H1 (cell line): ENCODE data around the gene MKLN1. TPM values are rescaled to one million over a fixed set of nuclear protein-coding genes. Genes with fewer than 3 reads are reported as not detected.

Experiments used
- CTCF ChIA-PET: fragments of 300-600 bp; sonication (Branson Sonifier 250); formaldehyde crosslinking; loops from one replicate; lab custom pipeline; 2021; ENCODE audit not compliant: partially characterized antibody; lab: Charles Lee
- POLR2A ChIA-PET: fragments of 300-600 bp; sonication (Branson Sonifier 250); formaldehyde crosslinking; loops from one replicate; lab custom pipeline; 2021; ENCODE audit warnings: inconsistent platforms; ENCODE audit not compliant: partially characterized antibody; lab: Charles Lee
- DNase-seq, 2 experiments: peaks; one replicate each; pipeline versions ENCODE4 v3.0.0 to v3.0.0-alpha.2; 2010 to 2022; ENCODE audit warnings: low spot score in 2 of 2, low read depth in 1 of 2, mixed read lengths in 1 of 2
- FAIRE-seq: peaks from 2 replicates; lab custom pipeline; 2011; peaks lifted over from hg19 to GRCh38; lab: Jason Lieb, UNC
- H2AFZ ChIP-seq: 2 replicates; pipeline ENCODE4 v1.8.1; 2012; ENCODE audit warnings: low read length, inconsistent platforms
- H2AK5ac ChIP-seq: 2 replicates; pipeline ENCODE4 v1.6.1; 2013; ENCODE audit warnings: low read depth, low read length
- H2BK120ac ChIP-seq: replicated peaks from 2 replicates; pipeline ENCODE3; 2013; ENCODE audit warnings: low read depth, low read length, inconsistent platforms
- H2BK12ac ChIP-seq: 2 replicates; pipeline ENCODE4 v1.6.1; 2013; ENCODE audit warnings: low read depth, low read length
- H2BK15ac ChIP-seq: 2 replicates; pipeline ENCODE4 v1.6.1; 2013; ENCODE audit warnings: low read length
- H2BK20ac ChIP-seq: 2 replicates; pipeline ENCODE4 v1.6.1; 2013; ENCODE audit warnings: low read length
- H2BK5ac ChIP-seq: 2 replicates; pipeline ENCODE4 v1.6.1; 2013; ENCODE audit warnings: low read depth, low read length
- H3K14ac ChIP-seq: 2 replicates; pipeline ENCODE4 v1.6.1; 2013; ENCODE audit warnings: inconsistent platforms; ENCODE audit not compliant: insufficient read length
- H3K18ac ChIP-seq: 2 replicates; pipeline ENCODE4 v1.6.1; 2013; ENCODE audit warnings: low read length; ENCODE audit errors: extremely low read depth
- H3K23ac ChIP-seq: 2 replicates; pipeline ENCODE4 v1.6.1; 2013; ENCODE audit warnings: inconsistent platforms; ENCODE audit not compliant: insufficient read length
- H3K23me2 ChIP-seq: 2 replicates; pipeline ENCODE4 v1.6.1; 2013; ENCODE audit warnings: low read depth, low read length
- H3K27ac ChIP-seq: 2 replicates; pipeline ENCODE4 v1.6.1; 2011; ENCODE audit warnings: low read depth, low read length, inconsistent platforms
- H3K27me3 ChIP-seq, 4 experiments: replicated peaks in 1 of 4; 1 replicate in 1 of 4; 2 replicates in 3 of 4; pipeline versions ENCODE4 v1.6.1 to v1.8.1; 2011 to 2013; ENCODE audit warnings: low read length in 3 of 4, mild to moderate bottlenecking in 3 of 4, inconsistent platforms in 2 of 4, mixed read lengths in 2 of 4, moderate library complexity in 1 of 4; ENCODE audit not compliant: control insufficient read depth in 3 of 4, insufficient read depth in 3 of 4; ENCODE audit errors: extremely low read depth in 1 of 4
- H3K36me3 ChIP-seq, 4 experiments: 2 replicates each; pipeline versions ENCODE4 v1.6.1 to v1.8.1; 2011 to 2013; ENCODE audit warnings: mild to moderate bottlenecking in 4 of 4, low read length in 3 of 4, moderate library complexity in 2 of 4, control low read depth in 1 of 4, inconsistent platforms in 1 of 4; ENCODE audit not compliant: insufficient read depth in 4 of 4, control insufficient read depth in 2 of 4
- H3K4ac ChIP-seq: replicated peaks from 2 replicates; pipeline ENCODE3; 2013; ENCODE audit warnings: low read length, low read depth, mixed read lengths, inconsistent platforms; ENCODE audit not compliant: insufficient read length
- H3K4me1 ChIP-seq, 4 experiments: replicated peaks in 1 of 4; 1 replicate in 1 of 4; 2 replicates in 3 of 4; pipeline versions ENCODE4 v1.6.1 to v1.8.1; 2011 to 2013; ENCODE audit warnings: low read length in 3 of 4, inconsistent platforms in 2 of 4, mixed read lengths in 1 of 4; ENCODE audit not compliant: insufficient read depth in 4 of 4, control insufficient read depth in 3 of 4
- H3K4me2 ChIP-seq, 2 experiments: 2 replicates each; pipeline versions ENCODE4 v1.6.1 to v1.8.1; 2011 to 2013; ENCODE audit warnings: low read depth in 2 of 2, low read length in 2 of 2, control low read depth in 1 of 2, inconsistent platforms in 1 of 2, mild to moderate bottlenecking in 1 of 2; ENCODE audit not compliant: insufficient read depth in 1 of 2
- H3K4me3 ChIP-seq, 4 experiments: fragments of 200-600, 300-600 bp in 1 of 4; sonication (generic), shearing (Covaris generic), sonication (Bioruptor Twin) in 1 of 4; 2 replicates each; pipeline versions ENCODE4 v1.5.1 to v1.8.1; 2011 to 2016; ENCODE audit warnings: low read length in 4 of 4, low read depth in 3 of 4, control low read depth in 2 of 4, inconsistent platforms in 2 of 4, mild to moderate bottlenecking in 2 of 4, mixed read lengths in 1 of 4, moderate library complexity in 1 of 4; ENCODE audit not compliant: insufficient read depth in 2 of 4; ENCODE audit errors: extremely low read depth in 1 of 4
- H3K56ac ChIP-seq: replicated peaks from 2 replicates; pipeline ENCODE3; 2013; ENCODE audit warnings: low read depth, mild to moderate bottlenecking, mixed read lengths, low read length, inconsistent platforms; ENCODE audit not compliant: insufficient read length
- H3K79me1 ChIP-seq: 2 replicates; pipeline ENCODE4 v1.6.1; 2013; ENCODE audit warnings: low read depth, low read length, control low read depth
- H3K79me2 ChIP-seq, 2 experiments: 2 replicates each; pipeline versions ENCODE4 v1.6.1 to v1.8.1; 2012 to 2013; ENCODE audit warnings: low read length in 2 of 2, mild to moderate bottlenecking in 2 of 2, inconsistent platforms in 1 of 2; ENCODE audit not compliant: insufficient read depth in 2 of 2, control insufficient read depth in 1 of 2
- H3K9ac ChIP-seq, 4 experiments: replicated peaks in 1 of 4; 1 replicate in 1 of 4; 2 replicates in 3 of 4; pipeline versions ENCODE4 v1.6.1 to v1.8.1; 2011 to 2013; ENCODE audit warnings: low read depth in 3 of 4, low read length in 3 of 4, control low read depth in 2 of 4, mild to moderate bottlenecking in 2 of 4, moderate library complexity in 2 of 4, inconsistent platforms in 1 of 4; ENCODE audit errors: extremely low read depth in 1 of 4
- H3K9me3 ChIP-seq, 2 experiments: 2 replicates each; pipeline versions ENCODE4 v1.6.1 to v1.8.1; 2012 to 2013; ENCODE audit warnings: mild to moderate bottlenecking in 2 of 2, moderate library complexity in 2 of 2, control low read depth in 1 of 2, inconsistent platforms in 1 of 2, low read depth in 1 of 2, low read length in 1 of 2, mixed read lengths in 1 of 2; ENCODE audit not compliant: insufficient read depth in 2 of 2
- H4K20me1 ChIP-seq, 2 experiments: replicated peaks in 1 of 2; 2 replicates each; pipeline versions ENCODE3 to v1.8.1; 2011 to 2013; ENCODE audit warnings: inconsistent platforms in 2 of 2, low read length in 2 of 2, mild to moderate bottlenecking in 1 of 2; ENCODE audit not compliant: insufficient read depth in 2 of 2, control insufficient read depth in 1 of 2
- H4K5ac ChIP-seq: 2 replicates; pipeline ENCODE4 v1.6.1; 2013; ENCODE audit warnings: low read length, low read depth, mixed read lengths, inconsistent platforms; ENCODE audit not compliant: insufficient read length
- H4K8ac ChIP-seq: 2 replicates; pipeline ENCODE4 v1.8.0; 2013; ENCODE audit warnings: mild to moderate bottlenecking, moderate library complexity, low read length, inconsistent platforms; ENCODE audit not compliant: insufficient read depth; ENCODE audit errors: extremely low read depth
- H4K91ac ChIP-seq: replicated peaks from 2 replicates; pipeline ENCODE3; 2013; ENCODE audit warnings: low read length, mixed read lengths, inconsistent platforms; ENCODE audit not compliant: insufficient read length
- ASH2L ChIP-seq: fragments of 200-600, 300-600 bp; sonication (generic); IDR thresholded peaks from one replicate; pipeline ENCODE4 v1.7.1; 2017; ENCODE audit warnings: low read length
- CBX5 ChIP-seq: fragments of 300-800, 300-1000 bp; sonication (generic); IDR thresholded peaks from 2 replicates; pipeline ENCODE4 v1.7.1; 2016; ENCODE audit warnings: antibody characterized with exemption, low read length, low read depth
- CHD2 ChIP-seq: IDR thresholded peaks from 2 replicates; pipeline ENCODE4 v1.6.1; 2012; ENCODE audit warnings: low read length, improper control_type of control experiment
- EGR1 ChIP-seq: IDR thresholded peaks from 2 replicates; pipeline ENCODE4 v1.6.1; 2011; ENCODE audit warnings: low read depth, low read length, borderline replicate concordance
- EP300 ChIP-seq, 2 experiments: IDR thresholded peaks; 1 replicate in 1 of 2; 2 replicates in 1 of 2; pipeline ENCODE4 v1.6.1; 2011 to 2012; ENCODE audit warnings: low read depth in 2 of 2, low read length in 2 of 2, mild to moderate bottlenecking in 2 of 2, borderline replicate concordance in 1 of 2, inconsistent platforms in 1 of 2, moderate library complexity in 1 of 2
- EZH2 ChIP-seq: fragments of 200-600 bp; sonication (generic); IDR thresholded peaks from 2 replicates; pipeline ENCODE4 v1.7.1; 2012; ENCODE audit warnings: low read depth, mild to moderate bottlenecking, moderate library complexity, low read length, inconsistent platforms; ENCODE audit not compliant: severe bottlenecking
- HDAC2 ChIP-seq, 2 experiments: fragments of 300-600 bp in 1 of 2; sonication (generic) in 1 of 2; IDR thresholded peaks; 2 replicates each; pipeline ENCODE4 v1.6.1; 2011 to 2012; ENCODE audit warnings: low read depth in 2 of 2, low read length in 2 of 2, mild to moderate bottlenecking in 2 of 2, moderate library complexity in 2 of 2, borderline replicate concordance in 1 of 2, inconsistent platforms in 1 of 2
- JUND ChIP-seq: IDR thresholded peaks from 2 replicates; pipeline ENCODE4 v1.6.1; 2011; ENCODE audit warnings: mild to moderate bottlenecking, improper control_type of control experiment, low read length
- SIX5 ChIP-seq: IDR thresholded peaks from 2 replicates; pipeline ENCODE4 v1.6.1; 2011; ENCODE audit warnings: mild to moderate bottlenecking, low read depth, low read length
- SP2 ChIP-seq: IDR thresholded peaks from 2 replicates; pipeline ENCODE4 v1.6.1; 2012; ENCODE audit warnings: mild to moderate bottlenecking, low read length, inconsistent platforms
- TAF7 ChIP-seq: optimal IDR thresholded peaks from 2 replicates; pipeline ENCODE3; 2011; ENCODE audit warnings: low read depth, mild to moderate bottlenecking, inconsistent platforms, low read length, moderate library complexity, borderline replicate concordance
- WGBS, 2 experiments: shearing (Covaris generic) in 1 of 2; methylation state at CpG; one replicate each; pipeline versions ENCODE4 v1.1.6 to v1.1.7; 2013 to 2015; ENCODE audit warnings: low lambda C conversion rate in 2 of 2, mixed read lengths in 2 of 2, inconsistent platforms in 1 of 2, low coverage in 1 of 2, missing lambda C conversion rate in 1 of 2; ENCODE audit not compliant: insufficient replicate concordance in 2 of 2, insufficient coverage in 1 of 2, insufficient read length in 1 of 2; ENCODE audit errors: extremely low coverage in 1 of 2, missing lambda C conversion rate in 1 of 2; 5-methylcytosine and 5-hydroxymethylcytosine counted together
- polyA plus RNA-seq, 7 experiments: library from polyadenylated mRNA; depleted of rRNA in 3 of 7; stranded (reverse) in 5 of 7; unstranded in 2 of 7; fragments of >200 nt in 5 of 7; fragments of 200-250 nt in 2 of 7; gene quantifications; 1 replicate in 5 of 7; 2 replicates in 1 of 7; 4 replicates in 1 of 7; pipeline versions ENCODE4 v1.2.1 to v1.2.3, GENCODE V29; 2011 to 2013; ENCODE audit warnings: missing spikeins in 2 of 7, mixed read lengths in 2 of 7
- total RNA-seq: library from RNA; stranded (reverse); fragmentation: NEBNext Ultra II Directional; extraction: Animal tissue kit (Norgen Biotek cat#: 25700); gene quantifications from 2 replicates; pipeline ENCODE4 v1.2.1, GENCODE V29; 2021
- TF ChIP-seq, protein P1 (sequence below): IDR thresholded peaks from 2 replicates; pipeline ENCODE4 v1.6.1; 2012; ENCODE audit warnings: inconsistent platforms

MKLN1 gene
- total and polyA plus RNA-seq, 2 of the 8 experiments (the other 6 are each of a cell fraction or from before 2014, with no cell fraction given), result 22.3 to 50.9 TPM

DNA sequence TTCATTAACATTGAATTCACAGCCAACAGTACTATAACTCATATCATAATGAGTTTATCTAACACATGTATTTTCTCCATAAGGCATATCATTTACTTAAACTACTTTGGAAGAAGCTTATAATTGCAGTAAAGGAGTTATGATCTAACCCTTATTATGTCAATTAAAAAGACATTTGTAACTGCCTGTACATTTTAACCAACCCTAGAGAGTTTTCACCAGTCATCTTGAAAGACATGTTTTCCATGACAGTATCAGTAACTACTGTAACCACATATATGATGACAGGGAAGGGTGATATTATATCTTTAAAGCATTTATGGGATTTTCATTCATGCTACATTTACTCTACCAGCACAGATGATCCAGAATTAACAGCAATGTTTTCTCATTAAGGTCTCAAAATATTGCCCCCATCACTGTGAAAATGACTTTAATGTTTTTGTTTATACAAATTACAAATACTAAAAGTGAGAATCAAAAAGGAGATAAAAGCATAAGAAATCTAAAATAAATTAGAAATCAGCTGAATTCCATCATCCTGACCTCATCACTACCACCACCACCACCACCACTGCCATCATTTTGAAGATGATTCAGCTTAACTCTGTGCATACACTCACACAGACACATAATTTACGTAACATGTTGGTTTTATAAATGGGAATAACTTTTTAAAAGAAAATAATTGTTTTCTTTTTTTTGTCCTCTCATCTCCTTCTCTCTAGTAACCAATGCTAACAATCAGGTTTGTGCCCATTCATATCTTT is 53.6 kb downstream of the MKLN1 start:
- H2BK15ac ChIP-seq, result no peak overlapping the region
- H3K4me3 ChIP-seq, result no peak overlapping the region
- peaks cover 0 to 5% (median 2%) of the 10 kb centered on the region in 4 experiments; a peak in 2 of 7 replicates for H3K4me1 ChIP-seq
- H2AFZ ChIP-seq, result no peak overlapping the region
- no peak overlapping the region for H3K4ac ChIP-seq
- no peaks in the 10 kb centered on the region for H3K9me3 ChIP-seq
- H3K27me3 ChIP-seq, result no peaks in the 10 kb centered on the region
- H3K79me2 ChIP-seq, result peaks cover 0 to 59% of the 10 kb centered on the region in 2 experiments; a peak in 2 of 4 replicates
- H3K18ac ChIP-seq, result no peak overlapping the region
- H4K5ac ChIP-seq, result no peak overlapping the region
- peaks cover 0 to 4% (median 0%) of the 10 kb centered on the region in 4 experiments; a peak in 2 of 8 replicates for H3K36me3 ChIP-seq
- peaks cover 2% of the 10 kb centered on the region; the same call in 1 of the 2 replicates for H3K79me1 ChIP-seq
- DNase-seq (no peak), FAIRE-seq (no peak)
- no peaks in the 10 kb centered on the region for H4K20me1 ChIP-seq
- H3K27ac ChIP-seq, result no peak overlapping the region
- H2BK20ac ChIP-seq, result no peak overlapping the region
- ChIA-PET CTCF (interaction anchor here (1.1 kb wide), 1 partner anchor 484 kb away, joined by 3 read pairs; no protein-coding TSS in a partner anchor), POLR2A (no interaction called here)
- H4K91ac ChIP-seq, result no peak overlapping the region
- H2BK12ac ChIP-seq, result no peak overlapping the region
- H3K14ac ChIP-seq, result no peak overlapping the region
- H2BK120ac ChIP-seq, result no peak overlapping the region
- H2AK5ac ChIP-seq, result no peak overlapping the region
- H3K9ac ChIP-seq, result no peak overlapping the region
- no peak overlapping the region for H3K4me2 ChIP-seq
- no peak overlapping the region for H3K56ac ChIP-seq
- no peak overlapping the region for H3K23ac ChIP-seq
- no peak overlapping the region for H2BK5ac ChIP-seq
- 100% methylated on average over 1 of the region's 1 CpG; no CpG with 5 or more reads in 1 of the 2 experiments for WGBS, 2 experiments
- no peaks in the 10 kb centered on the region for H3K23me2 ChIP-seq
- H4K8ac ChIP-seq, result no peak overlapping the region
- TF ChIP-seq HDAC2 (IDR thresholded peaks at IDR 0.05; ENCODE audit: borderline replicate concordance in 1 of 2, low read depth in 2 of 2, low read length in 2 of 2), result no peak
- no peak for TF ChIP-seq JUND
- no peak for TF ChIP-seq CHD2
- TF ChIP-seq SP2, result no peak
- TF ChIP-seq, protein P1, sequence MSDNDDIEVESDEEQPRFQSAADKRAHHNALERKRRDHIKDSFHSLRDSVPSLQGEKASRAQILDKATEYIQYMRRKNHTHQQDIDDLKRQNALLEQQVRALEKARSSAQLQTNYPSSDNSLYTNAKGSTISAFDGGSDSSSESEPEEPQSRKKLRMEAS, result no peak
- TF ChIP-seq CBX5, result no peak
- TF ChIP-seq EP300 (IDR thresholded peaks at IDR 0.05; ENCODE audit: borderline replicate concordance in 1 of 2, low read depth in 2 of 2, low read length in 2 of 2), result no peak
- TF ChIP-seq SIX5, result no peak
- no peak for TF ChIP-seq EZH2
- no peak for TF ChIP-seq EGR1
- no peak for TF ChIP-seq ASH2L
- TF ChIP-seq TAF7, result no peak
